ENCODE measurements around the gene QPRT.
"Not testable (repeated sequence)": the region's sequence is repeated elsewhere in the genome, so short reads cannot be mapped to it uniquely, and the experiment has no call there.

The QPRT gene

GRCh38 chr16:29744541-29745101 is 65.6 kb downstream of the QPRT start:
- no peak for DNase-seq

DNA sequence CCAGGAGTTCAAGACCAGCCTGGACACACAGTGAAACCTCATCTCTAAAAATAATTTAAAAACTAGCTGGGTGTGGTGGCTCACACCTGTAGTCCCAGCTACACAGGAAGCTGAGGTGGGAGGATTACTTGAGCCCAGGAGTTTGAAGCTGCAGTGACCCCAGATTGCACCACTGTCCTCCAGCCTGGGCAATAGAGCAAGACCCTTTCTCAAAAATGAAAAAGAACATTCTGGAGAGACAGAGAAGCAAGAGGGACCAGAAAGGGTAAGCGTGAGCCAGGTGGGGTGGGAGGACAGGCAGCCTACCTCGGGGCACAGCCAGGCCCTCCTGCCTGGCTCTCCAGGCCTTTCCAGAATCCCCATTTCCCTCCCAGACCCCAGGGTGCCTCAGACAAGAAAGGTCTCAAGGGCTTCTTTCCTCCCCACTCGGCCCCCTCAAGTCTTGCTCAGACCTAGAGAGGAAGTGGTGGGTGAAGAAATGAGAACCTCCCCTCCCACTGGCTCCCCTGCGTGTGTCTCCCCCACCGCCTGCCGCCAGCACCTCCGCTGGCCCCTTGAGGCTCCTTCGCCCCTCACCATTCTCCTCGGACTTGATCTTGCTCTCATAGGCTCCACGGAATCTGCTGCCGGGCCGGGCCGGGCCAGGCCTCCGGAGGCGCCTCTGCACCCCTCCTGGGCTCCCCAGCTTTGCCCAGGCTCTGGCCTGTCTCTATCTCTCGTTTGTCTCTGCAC is 66.3 kb downstream of the QPRT start:
- no peak for DNase-seq

GRCh38 chr16:29745853-29746345 is 66.9 kb downstream of the QPRT start, which contains the start of gene C16orf54:
C16orf54 (minus strand) TSS chr16:29745990; CDS start chr16:29744951, 1,039 bp downstream.
- DNase-seq, result peak in 27 of 58 donors; percentile 0 to 55 (median 10)

DNA sequence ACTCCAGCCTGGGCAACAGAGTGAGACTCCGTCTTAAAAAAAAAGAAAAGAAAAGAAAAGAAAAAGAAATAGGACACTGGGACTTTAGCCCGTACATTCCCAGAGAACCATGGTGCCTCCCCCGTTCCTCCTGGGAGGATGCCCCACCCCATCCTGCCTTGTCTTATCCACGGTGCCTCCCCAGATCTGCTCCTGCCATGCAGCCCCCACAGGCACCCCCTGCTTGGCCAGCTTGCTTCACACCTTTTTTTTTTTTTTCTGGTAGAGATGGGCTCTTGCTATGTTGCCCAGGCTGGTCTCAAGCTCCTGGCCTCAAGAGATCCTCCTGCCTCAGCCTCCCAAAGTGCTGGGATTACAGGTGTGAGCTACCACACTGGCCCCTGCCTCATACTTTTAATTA is 67.5 kb downstream of the QPRT start:
- not testable (repeated sequence) for DNase-seq

All from anterior cingulate cortex (tissue), 58 donors.